SK-N-SH (cell line): ENCODE results near the gene BMP6. TPM values are rescaled to one million over a fixed set of nuclear protein-coding genes. Genes with fewer than 3 reads are reported as not detected.

Experiments used
- CTCF ChIA-PET: fragments of 300-600, 350-600 bp; formaldehyde crosslinking; extraction: SDS; loops from one replicate; lab custom pipeline; 2021; lab: Yijun Ruan, JAX
- POLR2A ChIA-PET: fragments of 350-600 bp; sonication (Branson Sonifier 250); formaldehyde crosslinking; extraction: SDS; loops from one replicate; lab custom pipeline; 2020; ENCODE audit warnings: antibody characterized with exemption, inconsistent platforms; lab: Yijun Ruan, JAX
- DNase-seq: peaks from one replicate; pipeline ENCODE4 v3.0.0; 2012
- H2AFZ ChIP-seq: fragments of 200-600 bp; sonication (generic); 2 replicates; pipeline ENCODE4 v1.8.1; 2016; ENCODE audit warnings: antibody characterized with exemption, mild to moderate bottlenecking, low read depth
- H3F3A ChIP-seq: fragments of 200-600 bp; sonication (generic); replicated peaks from 2 replicates; pipeline ENCODE3; 2016; ENCODE audit warnings: antibody characterized with exemption, mild to moderate bottlenecking; ENCODE audit not compliant: insufficient read depth
- H3K27ac ChIP-seq, 2 experiments: fragments of 200-500 bp in 1 of 2; fragments of 200-600 bp in 1 of 2; sonication (Bioruptor generic) in 1 of 2; sonication (generic), shearing (Covaris generic) in 1 of 2; 2 replicates each; pipeline versions ENCODE4 v1.5.1 to v1.6.1; 2014 to 2016; ENCODE audit warnings: low read depth in 2 of 2, inconsistent platforms in 1 of 2, low read length in 1 of 2, mild to moderate bottlenecking in 1 of 2, mixed read lengths in 1 of 2
- H3K27me3 ChIP-seq: fragments of 200-600 bp; sonication (generic), shearing (Covaris generic); 2 replicates; pipeline ENCODE4 v1.6.1; 2016; ENCODE audit warnings: mixed run types; ENCODE audit not compliant: insufficient read depth
- H3K36me3 ChIP-seq, 2 experiments: fragments of 200-500 bp in 1 of 2; fragments of 200-600 bp in 1 of 2; sonication (Bioruptor generic) in 1 of 2; sonication (generic) in 1 of 2; replicated peaks in 1 of 2; 2 replicates each; pipeline versions ENCODE3 to v1.5.1; 2014 to 2016; ENCODE audit warnings: low read length in 1 of 2, mild to moderate bottlenecking in 1 of 2; ENCODE audit not compliant: insufficient read depth in 2 of 2, control insufficient read depth in 1 of 2
- H3K4me1 ChIP-seq, 2 experiments: fragments of 200-500 bp in 1 of 2; fragments of 200-600 bp in 1 of 2; sonication (Bioruptor generic) in 1 of 2; sonication (generic), shearing (Covaris generic) in 1 of 2; 2 replicates each; pipeline versions ENCODE4 v1.5.1 to v1.6.1; 2014 to 2016; ENCODE audit warnings: low read depth in 1 of 2, low read length in 1 of 2, mixed run types in 1 of 2; ENCODE audit not compliant: insufficient read depth in 2 of 2, control insufficient read depth in 1 of 2
- H3K4me2 ChIP-seq: fragments of 200-600 bp; sonication (generic), shearing (Covaris generic); 2 replicates; pipeline ENCODE4 v1.6.1; 2017; ENCODE audit warnings: mixed run types
- H3K4me3 ChIP-seq, 2 experiments: fragments of 200-500 bp in 1 of 2; fragments of 200-600 bp in 1 of 2; sonication (Bioruptor generic) in 1 of 2; sonication (generic), shearing (Covaris generic) in 1 of 2; 2 replicates each; pipeline versions ENCODE4 v1.5.1 to v1.8.1; 2014 to 2016; ENCODE audit warnings: low read depth in 2 of 2, inconsistent platforms in 1 of 2, low read length in 1 of 2, mild to moderate bottlenecking in 1 of 2, mixed read lengths in 1 of 2, moderate library complexity in 1 of 2
- H3K79me2 ChIP-seq: fragments of 200-600 bp; sonication (generic); 2 replicates; pipeline ENCODE4 v1.8.1; 2017; ENCODE audit warnings: mild to moderate bottlenecking; ENCODE audit not compliant: insufficient read depth
- H3K9ac ChIP-seq: fragments of 200-600 bp; sonication (generic); 2 replicates; pipeline ENCODE4 v1.6.1; 2017; ENCODE audit warnings: mixed run types
- H3K9me2 ChIP-seq: fragments of 200-600 bp; sonication (generic); 2 replicates; pipeline ENCODE4 v1.6.1; 2017; ENCODE audit warnings: mixed run types
- H3K9me3 ChIP-seq: fragments of 200-600 bp; sonication (generic); 2 replicates; pipeline ENCODE4 v1.6.1; 2017; ENCODE audit warnings: mixed run types, mild to moderate bottlenecking, moderate library complexity
- H4K20me1 ChIP-seq: fragments of 200-600 bp; sonication (generic); 2 replicates; pipeline ENCODE4 v1.6.1; 2017; ENCODE audit warnings: mild to moderate bottlenecking, mixed run types; ENCODE audit not compliant: insufficient read depth
- EZH2phosphoT487 ChIP-seq: fragments of 200-600 bp; sonication (generic); IDR thresholded peaks from 2 replicates; pipeline ENCODE4 v1.6.1; 2017; ENCODE audit warnings: low read depth, mixed run types, mild to moderate bottlenecking, antibody characterized with exemption, moderate library complexity, borderline replicate concordance
- FOSL2 ChIP-seq: IDR thresholded peaks from 2 replicates; pipeline ENCODE4 v1.4.0; 2012; ENCODE audit warnings: low read depth, mild to moderate bottlenecking, moderate library complexity, borderline replicate concordance
- FOXM1 ChIP-seq: IDR thresholded peaks from 2 replicates; pipeline ENCODE4 v1.4.0; 2012; ENCODE audit warnings: low read depth, mild to moderate bottlenecking
- JUND ChIP-seq: IDR thresholded peaks from 2 replicates; pipeline ENCODE4 v1.4.0; 2012
- NRF1 ChIP-seq: IDR thresholded peaks from 2 replicates; pipeline ENCODE4 v1.6.1; 2012; ENCODE audit warnings: low read depth, mild to moderate bottlenecking, low read length
- RAD21 ChIP-seq: IDR thresholded peaks from 2 replicates; pipeline ENCODE4 v1.6.1; 2012; ENCODE audit warnings: mild to moderate bottlenecking, low read length
- RCOR1 ChIP-seq: fragments of 150-350 bp; IDR thresholded peaks from 2 replicates; pipeline ENCODE4 v1.6.1; 2017; ENCODE audit warnings: antibody characterized with exemption, low read length
- RFX5 ChIP-seq: IDR thresholded peaks from 2 replicates; pipeline ENCODE4 v1.6.1; 2012; ENCODE audit warnings: mild to moderate bottlenecking, improper control_type of control experiment, low read length
- RXRA ChIP-seq: IDR thresholded peaks from 2 replicates; pipeline ENCODE4 v1.4.0; 2012; ENCODE audit warnings: low read depth, mild to moderate bottlenecking, borderline replicate concordance
- SIN3A ChIP-seq: IDR thresholded peaks from 2 replicates; pipeline ENCODE4 v1.6.1; 2012; ENCODE audit warnings: low read depth, mild to moderate bottlenecking, low read length, moderate library complexity, borderline replicate concordance
- TAF1 ChIP-seq: IDR thresholded peaks from 2 replicates; pipeline ENCODE4 v1.6.1; 2012; ENCODE audit warnings: low read depth, mild to moderate bottlenecking, low read length, moderate library complexity, borderline replicate concordance
- TCF12 ChIP-seq: IDR thresholded peaks from 2 replicates; pipeline ENCODE4 v1.4.0; 2012
- WGBS: methylation state at CpG from one replicate; pipeline ENCODE4 v1.1.6; 2017; ENCODE audit warnings: low lambda C conversion rate; 5-methylcytosine and 5-hydroxymethylcytosine counted together
- polyA plus RNA-seq, 3 experiments: library from polyadenylated mRNA; depleted of rRNA; stranded (reverse); fragments of >200 nt; gene quantifications; 2 replicates each; pipeline ENCODE4 v1.2.3, GENCODE V29; 2012
- TF ChIP-seq, protein P1 (sequence below): IDR thresholded peaks from 2 replicates; pipeline ENCODE4; 2012
- TF ChIP-seq, protein P2 (sequence below): fragments of 200-600 bp; sonication (generic); IDR thresholded peaks from 2 replicates; pipeline ENCODE4 v1.6.1; 2017; ENCODE audit warnings: antibody characterized with exemption, mild to moderate bottlenecking, moderate library complexity
- TF ChIP-seq, protein P3 (sequence below): IDR thresholded peaks from 2 replicates; pipeline ENCODE4 v1.4.0; 2012; ENCODE audit warnings: low read depth

The BMP6 gene
- polyA plus RNA-seq, 1 of the 3 experiments (the other 2 are of a cell fraction), result not detected

DNA sequence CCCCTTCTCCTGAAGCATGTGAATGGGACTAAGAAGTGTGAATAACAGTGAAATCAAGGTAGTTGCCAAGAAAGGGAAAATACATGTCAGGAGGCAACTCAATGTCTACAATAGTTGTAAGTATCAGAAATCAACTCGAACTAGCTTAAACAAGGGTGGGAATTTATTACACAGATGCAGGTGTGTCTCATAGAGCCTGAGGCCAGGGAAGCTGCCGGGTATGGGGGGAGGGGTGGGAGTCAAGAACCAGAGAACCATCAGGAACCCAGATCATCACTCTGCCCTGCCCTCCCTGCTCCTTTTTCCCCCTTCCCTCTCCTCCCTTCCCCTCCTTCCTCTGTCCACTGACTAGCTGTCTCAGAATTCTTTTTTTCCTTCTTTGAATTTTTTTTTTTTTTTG, 34.9 kb upstream of the BMP6 start:
- H3K9ac ChIP-seq, result no peak overlapping the region
- peaks cover 7% of the 10 kb centered on the region for H3F3A ChIP-seq
- H3K27ac ChIP-seq, result no peak overlapping the region
- H4K20me1 ChIP-seq, result no peaks in the 10 kb centered on the region
- WGBS, result 13% methylated on average over 2 of the region's 2 CpGs
- CTCF ChIA-PET, result no interaction called here
- H3K4me2 ChIP-seq, result no peak overlapping the region
- peaks cover 0 to 9% of the 10 kb centered on the region in 2 experiments; a peak in 1 of 4 replicates for H3K4me1 ChIP-seq
- peaks cover 37% of the 10 kb centered on the region; the same call in 1 of the 2 replicates for H3K27me3 ChIP-seq
- TF ChIP-seq TAF1 (no peak), RXRA (no peak), TCF12 (no peak), RAD21 (no peak), FOSL2 (no peak), JUND (no peak), RFX5 (no peak), NRF1 (no peak), RCOR1 (no peak), SIN3A (no peak), FOXM1 (no peak), EZH2phosphoT487 (no peak)
- TF ChIP-seq, protein P1, sequence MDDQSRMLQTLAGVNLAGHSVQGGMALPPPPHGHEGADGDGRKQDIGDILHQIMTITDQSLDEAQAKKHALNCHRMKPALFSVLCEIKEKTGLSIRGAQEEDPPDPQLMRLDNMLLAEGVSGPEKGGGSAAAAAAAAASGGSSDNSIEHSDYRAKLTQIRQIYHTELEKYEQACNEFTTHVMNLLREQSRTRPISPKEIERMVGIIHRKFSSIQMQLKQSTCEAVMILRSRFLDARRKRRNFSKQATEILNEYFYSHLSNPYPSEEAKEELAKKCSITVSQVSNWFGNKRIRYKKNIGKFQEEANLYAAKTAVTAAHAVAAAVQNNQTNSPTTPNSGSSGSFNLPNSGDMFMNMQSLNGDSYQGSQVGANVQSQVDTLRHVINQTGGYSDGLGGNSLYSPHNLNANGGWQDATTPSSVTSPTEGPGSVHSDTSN, result no peak
- TF ChIP-seq, protein P2, sequence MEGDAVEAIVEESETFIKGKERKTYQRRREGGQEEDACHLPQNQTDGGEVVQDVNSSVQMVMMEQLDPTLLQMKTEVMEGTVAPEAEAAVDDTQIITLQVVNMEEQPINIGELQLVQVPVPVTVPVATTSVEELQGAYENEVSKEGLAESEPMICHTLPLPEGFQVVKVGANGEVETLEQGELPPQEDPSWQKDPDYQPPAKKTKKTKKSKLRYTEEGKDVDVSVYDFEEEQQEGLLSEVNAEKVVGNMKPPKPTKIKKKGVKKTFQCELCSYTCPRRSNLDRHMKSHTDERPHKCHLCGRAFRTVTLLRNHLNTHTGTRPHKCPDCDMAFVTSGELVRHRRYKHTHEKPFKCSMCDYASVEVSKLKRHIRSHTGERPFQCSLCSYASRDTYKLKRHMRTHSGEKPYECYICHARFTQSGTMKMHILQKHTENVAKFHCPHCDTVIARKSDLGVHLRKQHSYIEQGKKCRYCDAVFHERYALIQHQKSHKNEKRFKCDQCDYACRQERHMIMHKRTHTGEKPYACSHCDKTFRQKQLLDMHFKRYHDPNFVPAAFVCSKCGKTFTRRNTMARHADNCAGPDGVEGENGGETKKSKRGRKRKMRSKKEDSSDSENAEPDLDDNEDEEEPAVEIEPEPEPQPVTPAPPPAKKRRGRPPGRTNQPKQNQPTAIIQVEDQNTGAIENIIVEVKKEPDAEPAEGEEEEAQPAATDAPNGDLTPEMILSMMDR, result no peak
- TF ChIP-seq, protein P3, sequence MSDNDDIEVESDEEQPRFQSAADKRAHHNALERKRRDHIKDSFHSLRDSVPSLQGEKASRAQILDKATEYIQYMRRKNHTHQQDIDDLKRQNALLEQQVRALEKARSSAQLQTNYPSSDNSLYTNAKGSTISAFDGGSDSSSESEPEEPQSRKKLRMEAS, result no peak
- TF ChIP-seq, all 33 proteins: peak for 0
- POLR2A ChIA-PET, result no interaction called here
- Histone ChIP-seq H3K9me2 (no peaks in the 10 kb centered on the region), H3K79me2 (no peaks in the 10 kb centered on the region), H2AFZ (no peak overlapping the region), H3K36me3 (no peaks in the 10 kb centered on the region), H3K4me3 (no peak overlapping the region), H3K9me3 (no peaks in the 10 kb centered on the region)
- no peak for DNase-seq
